Pancreas (tissue), 10 donors: ENCODE measurements around the gene TMEM86A. TPM values are rescaled to one million over a fixed set of nuclear protein-coding genes. Genes with fewer than 3 reads are reported as not detected.

Source experiments
- ATAC-seq, 4 donors: fragments of 200-7000 bp; cut with Tn5 transposase; one replicate each; pipeline versions ENCODE4 v1.8.0 to v1.9.1; 2020; ENCODE audit warnings: mild to moderate bottlenecking in 4 of 4, moderate library complexity in 4 of 4
- DNase-seq, 6 donors: peaks; one replicate each; pipeline ENCODE4 v3.0.0-alpha.2; 2020
- FAIRE-seq: peaks from 2 replicates; lab custom pipeline; 2012; peaks lifted over from hg19 to GRCh38; lab: Jason Lieb, UNC
- H3K27ac ChIP-seq, 4 donors: fragments of 200-600 bp; sonication (generic); 1 replicate in 3 of 4; 2 replicates in 1 of 4; pipeline versions ENCODE4 v1.5.0 to v1.8.0; 2020
- H3K27me3 ChIP-seq, 4 donors: fragments of 200-600 bp; one replicate each; pipeline ENCODE4 v1.8.0; 2021
- H3K36me3 ChIP-seq, 3 donors: fragments of 200-600 bp; sonication (generic) in 1 of 3; one replicate each; pipeline versions ENCODE4 v1.5.0 to v1.8.0; 2020 to 2021
- H3K4me1 ChIP-seq, 3 donors: fragments of 200-600 bp; one replicate each; pipeline ENCODE4 v1.8.0; 2021
- H3K4me3 ChIP-seq, 4 donors: fragments of 200-600 bp; sonication (generic) in 2 of 4; one replicate each; pipeline versions ENCODE4 v1.5.0 to v1.8.0; 2020 to 2021
- H3K9me3 ChIP-seq, 4 donors: fragments of 200-600 bp; one replicate each; pipeline ENCODE4 v1.8.0; 2021
- WGBS, 2 donors: extraction: QIAGEN DNeasy Blood & Tissue Kit; methylation state at CpG; one replicate each; pipeline ENCODE4 v1.1.7; 2013; 5-methylcytosine and 5-hydroxymethylcytosine counted together
- intact Hi-C, 3 donors: fragments of 100-400 bp; cut with DNase I; formaldehyde crosslinking; loops; one replicate each; pipeline versions ENCODE4 v1.11.1 to v1.14.2; 2022
- polyA plus RNA-seq, 2 donors: library from polyadenylated mRNA; stranded (reverse); fragments of 200-250 nt; gene quantifications; one replicate each; pipeline ENCODE4 v1.2.3, GENCODE V29; 2013
- total RNA-seq, 6 donors: library from RNA; stranded (reverse); fragmentation: NEBNext Ultra II Directional in 4 of 6; extraction: Animal tissue kit (Norgen Biotek cat#: 25700) in 4 of 6; gene quantifications; one replicate each; pipeline versions ENCODE4 v1.2.1 to v1.2.4, GENCODE V29; 2021 to 2023
- TF ChIP-seq, protein P1 (sequence below), 4 donors: fragments of 200-600 bp; sonication (generic) in 3 of 4; IDR thresholded peaks; one replicate each; pipeline versions ENCODE4 v1.5.0 to v1.8.0; 2021; ENCODE audit warnings: antibody characterized with exemption in 4 of 4
- donor health status: healthy with polysubstance abuse.
- donor health status: DM: no; HTN: no; CAD: no; lungs with moderate emphysema.
- donor health status: DM: no; HTN: no; CAD: no.
- donor health status: control.
- donor health status: control.
- donor health status: Bipolar disorder and iron deficiency.
- donor health status: DM: yes; HTN: yes; CAD: no.
- donor health status: DM: no; HTN: no; CAD: no.
- donor health status: DM: no; HTN: no; CAD: no.
- donor health status: DM: yes; HTN: yes; CAD: no.

The TMEM86A gene
- total and polyA plus RNA-seq, 8 donors, result 1.4 to 9.3 (median 2.7) TPM

- FAIRE-seq (no peak), DNase-seq (no peak), ATAC-seq (no peak)
- Histone ChIP-seq H3K4me1 (no peaks in the 10 kb centered on the region), H3K27ac (no peak overlapping the region), H3K36me3 (no peaks in the 10 kb centered on the region), H3K9me3 (no peaks in the 10 kb centered on the region), H3K4me3 (no peak overlapping the region), H3K27me3 (no peaks in the 10 kb centered on the region)
- TF ChIP-seq, protein P1, sequence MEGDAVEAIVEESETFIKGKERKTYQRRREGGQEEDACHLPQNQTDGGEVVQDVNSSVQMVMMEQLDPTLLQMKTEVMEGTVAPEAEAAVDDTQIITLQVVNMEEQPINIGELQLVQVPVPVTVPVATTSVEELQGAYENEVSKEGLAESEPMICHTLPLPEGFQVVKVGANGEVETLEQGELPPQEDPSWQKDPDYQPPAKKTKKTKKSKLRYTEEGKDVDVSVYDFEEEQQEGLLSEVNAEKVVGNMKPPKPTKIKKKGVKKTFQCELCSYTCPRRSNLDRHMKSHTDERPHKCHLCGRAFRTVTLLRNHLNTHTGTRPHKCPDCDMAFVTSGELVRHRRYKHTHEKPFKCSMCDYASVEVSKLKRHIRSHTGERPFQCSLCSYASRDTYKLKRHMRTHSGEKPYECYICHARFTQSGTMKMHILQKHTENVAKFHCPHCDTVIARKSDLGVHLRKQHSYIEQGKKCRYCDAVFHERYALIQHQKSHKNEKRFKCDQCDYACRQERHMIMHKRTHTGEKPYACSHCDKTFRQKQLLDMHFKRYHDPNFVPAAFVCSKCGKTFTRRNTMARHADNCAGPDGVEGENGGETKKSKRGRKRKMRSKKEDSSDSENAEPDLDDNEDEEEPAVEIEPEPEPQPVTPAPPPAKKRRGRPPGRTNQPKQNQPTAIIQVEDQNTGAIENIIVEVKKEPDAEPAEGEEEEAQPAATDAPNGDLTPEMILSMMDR (IDR thresholded peaks at IDR 0.05), result no peak
- 52 to 60% methylated on average over 3 of the region's 3 CpGs for WGBS, 2 donors
- intact Hi-C loops, result no loop called here
Observed at GRCh38 chr11:18750944-18751343, 52.4 kb downstream of the TMEM86A start.

DNA sequence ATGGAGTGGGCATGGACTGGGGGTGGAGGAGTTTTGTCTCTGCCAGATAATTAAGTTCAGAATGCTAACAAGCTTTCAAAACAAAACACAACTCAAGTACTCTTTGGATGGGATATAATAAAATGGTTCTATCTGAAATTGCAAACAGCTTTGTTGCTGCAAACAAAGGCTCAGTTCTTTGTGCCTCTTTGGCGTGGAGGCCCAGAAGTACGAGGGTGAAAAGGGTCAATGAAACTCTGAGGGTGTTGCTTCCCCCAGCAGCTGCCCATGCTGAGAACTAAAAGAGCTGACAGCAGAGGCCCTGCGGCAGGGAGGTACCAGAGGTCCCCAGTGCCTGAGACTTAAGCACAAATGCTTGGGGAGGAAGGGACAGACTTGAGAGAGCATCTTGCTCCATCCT is 53.9 kb downstream of the TMEM86A start:
- Histone ChIP-seq H3K36me3 (no peaks in the 10 kb centered on the region), H3K4me1 (no peaks in the 10 kb centered on the region), H3K4me3 (no peak overlapping the region), H3K9me3 (no peaks in the 10 kb centered on the region), H3K27ac (no peak overlapping the region), H3K27me3 (no peaks in the 10 kb centered on the region)
- ATAC-seq (no peak), DNase-seq (no peak), FAIRE-seq (no peak)
- WGBS, 2 donors, result 37 to 46% methylated on average over 3 of the region's 3 CpGs
- intact Hi-C loops, result no loop called here
- TF ChIP-seq, protein P1 (IDR thresholded peaks at IDR 0.05), result no peak

- Histone ChIP-seq H3K9me3 (no peaks in the 10 kb centered on the region), H3K36me3 (no peaks in the 10 kb centered on the region), H3K4me1 (no peaks in the 10 kb centered on the region), H3K27ac (no peak overlapping the region), H3K4me3 (no peak overlapping the region), H3K27me3 (no peaks in the 10 kb centered on the region)
- TF ChIP-seq, protein P1 (IDR thresholded peaks at IDR 0.05), result no peak
- ATAC-seq (no peak), DNase-seq (no peak), FAIRE-seq (no peak)
- 41 to 57% methylated on average over 4 to 5 of the region's 5 CpGs for WGBS, 2 donors
- intact Hi-C loops, result no loop called here
Observed at GRCh38 chr11:18754308-18754707, 55.7 kb downstream of the TMEM86A start.

Other genes with a start within 250 kb of the TMEM86A start
- not detected for gene LDHAL6A, start 242.9 kb upstream of the TMEM86A start, total RNA-seq
- under 1 TPM in 1 of 2 donors, not detected in 1; 0.02 TPM for gene LDHAL6A, start 242.9 kb upstream of the TMEM86A start, polyA plus RNA-seq
- 10 to 100 TPM; 16.9 to 33.7 (median 22.2) TPM for gene TSG101, start 171.8 kb upstream of the TMEM86A start, total RNA-seq
- gene TSG101, start 171.8 kb upstream of the TMEM86A start, polyA plus RNA-seq, result 10 to 100 TPM; 15.7 to 32.7 TPM
- gene UEVLD, start 110.0 kb upstream of the TMEM86A start, total RNA-seq, result 10 to 100 TPM in 2 of 6 donors, 1 to 10 TPM in 4; 6.8 to 11.2 (median 8.4) TPM
- 1 to 10 TPM; 3.3 to 5.4 TPM for gene UEVLD, start 110.0 kb upstream of the TMEM86A start, polyA plus RNA-seq
- 1 to 10 TPM in 4 of 6 donors, under 1 TPM in 2; 0.63 to 4.1 (median 1.4) TPM for gene MISFA, start 99.0 kb upstream of the TMEM86A start, total RNA-seq
- gene MISFA, start 99.0 kb upstream of the TMEM86A start, polyA plus RNA-seq, result 1 to 10 TPM; 1.2 to 3.4 TPM
- gene SPTY2D1, start 64.4 kb upstream of the TMEM86A start, total RNA-seq, result 10 to 100 TPM in 2 of 6 donors, 1 to 10 TPM in 4; 6.2 to 13.6 (median 8.5) TPM
- gene SPTY2D1, start 64.4 kb upstream of the TMEM86A start, polyA plus RNA-seq, result 1 to 10 TPM; 1.7 to 4.0 TPM
- gene IGSF22, start 27.4 kb downstream of the TMEM86A start, total RNA-seq, result 1 to 10 TPM in 1 of 6 donors, under 1 TPM in 5; 0.16 to 1.2 (median 0.64) TPM
- gene IGSF22, start 27.4 kb downstream of the TMEM86A start, polyA plus RNA-seq, result under 1 TPM; 0.77 to 0.84 TPM
- gene PTPN5, start 93.0 kb downstream of the TMEM86A start, total RNA-seq, result under 1 TPM; 0.09 to 0.59 (median 0.35) TPM
- gene PTPN5, start 93.0 kb downstream of the TMEM86A start, polyA plus RNA-seq, result 1 to 10 TPM in 1 of 2 donors, under 1 TPM in 1; 0.61 to 1.3 TPM
- gene MRGPRX1, start 240.6 kb downstream of the TMEM86A start, total RNA-seq, result not detected
- gene MRGPRX1, start 240.6 kb downstream of the TMEM86A start, polyA plus RNA-seq, result under 1 TPM in 1 of 2 donors, not detected in 1; 0.07 TPM